ENCODE data around the gene SBK1.

SBK1 gene

GRCh38 chr16:28319476-28320022 lies 27.2 kb downstream of the SBK1 start:
- H3K4me3 ChIP-seq (ENCODE audit: low read depth, low read length, poor library complexity, severe bottlenecking): no peak overlapping the region
- no peaks in the 10 kb centered on the region for H3K9me2 ChIP-seq (ENCODE audit: low read depth, low read length)
- no peaks in the 10 kb centered on the region for H3F3A ChIP-seq (ENCODE audit: insufficient read depth, low read length)
- no peaks in the 10 kb centered on the region for H3K79me2 ChIP-seq (ENCODE audit: insufficient read depth, low read length)
- no peak overlapping the region for H3K9ac ChIP-seq (ENCODE audit: low read length)
- no peak overlapping the region for H3K27ac ChIP-seq (ENCODE audit: low read depth, low read length, poor library complexity, severe bottlenecking)
- H3K4me2 ChIP-seq (ENCODE audit: low read length): no peak overlapping the region
- no peaks in the 10 kb centered on the region for H3K9me3 ChIP-seq (ENCODE audit: low read length)
- H3K36me3 ChIP-seq (ENCODE audit: insufficient read depth, low read length): no peaks in the 10 kb centered on the region
- no peak for TF ChIP-seq CTCF (IDR thresholded peaks at IDR 0.05; ENCODE audit: low read length)
- TF ChIP-seq EZH2 (IDR thresholded peaks at IDR 0.05; ENCODE audit: borderline replicate concordance, low read length): no peak
- no peaks in the 10 kb centered on the region for H3K4me1 ChIP-seq (ENCODE audit: insufficient read depth, low read length, severe bottlenecking)
- no peaks in the 10 kb centered on the region for H4K20me1 ChIP-seq (ENCODE audit: insufficient read depth, low read length)
- H3K27me3 ChIP-seq (ENCODE audit: insufficient read depth, low read length): no peaks in the 10 kb centered on the region
- no peak overlapping the region for H2AFZ ChIP-seq (ENCODE audit: low read length)

GRCh38 chr16:28320023-28320561 lies 27.8 kb downstream of the SBK1 start:
- Histone ChIP-seq H3K27me3 (ENCODE audit: insufficient read depth, low read length) (no peaks in the 10 kb centered on the region), H3K9me3 (ENCODE audit: low read length) (no peaks in the 10 kb centered on the region), H3K4me3 (ENCODE audit: low read depth, low read length, poor library complexity, severe bottlenecking) (no peak overlapping the region), H3K36me3 (ENCODE audit: insufficient read depth, low read length) (no peaks in the 10 kb centered on the region), H3K9me2 (ENCODE audit: low read depth, low read length) (no peaks in the 10 kb centered on the region), H3K9ac (ENCODE audit: low read length) (no peak overlapping the region), H3K4me2 (ENCODE audit: low read length) (no peak overlapping the region), H3K4me1 (ENCODE audit: insufficient read depth, low read length, severe bottlenecking) (no peaks in the 10 kb centered on the region), H4K20me1 (ENCODE audit: insufficient read depth, low read length) (no peaks in the 10 kb centered on the region), H3F3A (ENCODE audit: insufficient read depth, low read length) (no peaks in the 10 kb centered on the region), H3K79me2 (ENCODE audit: insufficient read depth, low read length) (no peaks in the 10 kb centered on the region), H3K27ac (ENCODE audit: low read depth, low read length, poor library complexity, severe bottlenecking) (no peak overlapping the region), H2AFZ (ENCODE audit: low read length) (no peak overlapping the region)
- TF ChIP-seq EZH2 (IDR thresholded peaks at IDR 0.05; ENCODE audit: borderline replicate concordance, low read length) (no peak), CTCF (IDR thresholded peaks at IDR 0.05; ENCODE audit: low read length) (no peak)

- Histone ChIP-seq H2AFZ (ENCODE audit: low read length) (no peak overlapping the region), H4K20me1 (ENCODE audit: insufficient read depth, low read length) (no peaks in the 10 kb centered on the region), H3F3A (ENCODE audit: insufficient read depth, low read length) (no peaks in the 10 kb centered on the region), H3K36me3 (ENCODE audit: insufficient read depth, low read length) (no peaks in the 10 kb centered on the region), H3K27ac (ENCODE audit: low read depth, low read length, poor library complexity, severe bottlenecking) (no peak overlapping the region), H3K79me2 (ENCODE audit: insufficient read depth, low read length) (no peaks in the 10 kb centered on the region), H3K9ac (ENCODE audit: low read length) (no peak overlapping the region), H3K27me3 (ENCODE audit: insufficient read depth, low read length) (no peaks in the 10 kb centered on the region), H3K9me2 (ENCODE audit: low read depth, low read length) (no peaks in the 10 kb centered on the region), H3K4me3 (ENCODE audit: low read depth, low read length, poor library complexity, severe bottlenecking) (no peak overlapping the region), H3K4me1 (ENCODE audit: insufficient read depth, low read length, severe bottlenecking) (no peaks in the 10 kb centered on the region), H3K9me3 (ENCODE audit: low read length) (no peaks in the 10 kb centered on the region), H3K4me2 (ENCODE audit: low read length) (no peak overlapping the region)
- TF ChIP-seq EZH2 (IDR thresholded peaks at IDR 0.05; ENCODE audit: borderline replicate concordance, low read length) (no peak), CTCF (IDR thresholded peaks at IDR 0.05; ENCODE audit: low read length) (no peak)
Observed at GRCh38 chr16:28320741-28321140, 28.4 kb downstream of the SBK1 start.
